Endodermal cell (in vitro differentiated cells): ENCODE measurements around the gene ZNF611. TPM values are rescaled to one million over a fixed set of nuclear protein-coding genes. Genes with fewer than 3 reads are reported as not detected.
A peak's percentile ranks its signal among the peaks of the same experiment; 100 is the strongest.

Experiments
- DNase-seq: peaks from one replicate; pipeline ENCODE4 v3.0.0-alpha.2; 2017
- H3K27ac ChIP-seq: 2 replicates; pipeline ENCODE4 v1.5.1; 2013; ENCODE audit warnings: mild to moderate bottlenecking, low read depth, low read length, moderate library complexity
- H3K27me3 ChIP-seq: 2 replicates; pipeline ENCODE4 v1.6.1; 2013; ENCODE audit warnings: mild to moderate bottlenecking, low read length, moderate library complexity; ENCODE audit not compliant: insufficient read depth, control insufficient read depth, poor library complexity, severe bottlenecking
- H3K36me3 ChIP-seq: 2 replicates; pipeline ENCODE4 v1.7.0; 2013; ENCODE audit warnings: mild to moderate bottlenecking, low read length, moderate library complexity; ENCODE audit not compliant: control insufficient read depth, insufficient read depth
- H3K4me1 ChIP-seq: one replicate; pipeline ENCODE4 v1.7.0; 2013; ENCODE audit warnings: low read length; ENCODE audit not compliant: control insufficient read depth, insufficient read depth
- H3K4me3 ChIP-seq: 2 replicates; pipeline ENCODE4 v1.5.1; 2013; ENCODE audit warnings: mild to moderate bottlenecking, low read length, moderate library complexity
- H3K9ac ChIP-seq: 2 replicates; pipeline ENCODE4 v1.6.1; 2013; ENCODE audit warnings: mild to moderate bottlenecking, low read length, moderate library complexity; ENCODE audit not compliant: poor library complexity, severe bottlenecking; ENCODE audit errors: extremely low read depth
- H3K9me3 ChIP-seq: 2 replicates; pipeline ENCODE4 v1.6.1; 2013; ENCODE audit warnings: mild to moderate bottlenecking, low read length, moderate library complexity; ENCODE audit not compliant: control insufficient read depth
- H3K27ac Mint-ChIP-seq: 2 replicates; pipeline ENCODE4 v1.8.0; 2020; ENCODE audit warnings: mixed read lengths
- H3K27me3 Mint-ChIP-seq: 2 replicates; pipeline ENCODE4 v1.8.0; 2021; ENCODE audit warnings: mild to moderate bottlenecking, mixed read lengths; ENCODE audit not compliant: insufficient read depth
- H3K36me3 Mint-ChIP-seq: 2 replicates; pipeline ENCODE4 v1.8.0; 2020; ENCODE audit warnings: low read depth, mixed read lengths
- H3K4me1 Mint-ChIP-seq: 2 replicates; pipeline ENCODE4 v1.8.0; 2020; ENCODE audit warnings: mixed read lengths
- H3K4me3 Mint-ChIP-seq: 2 replicates; pipeline ENCODE4 v1.8.0; 2020; ENCODE audit warnings: mild to moderate bottlenecking, moderate library complexity, mixed read lengths
- H3K9me3 Mint-ChIP-seq: 2 replicates; pipeline ENCODE4 v1.8.0; 2020; ENCODE audit warnings: mild to moderate bottlenecking, mixed read lengths
- WGBS, 2 experiments: methylation state at CpG; one replicate each; pipeline versions ENCODE4 v1.1.5 to v1.1.7; 2013; ENCODE audit warnings: missing lambda C conversion rate in 2 of 2, mixed read lengths in 1 of 2; ENCODE audit not compliant: insufficient coverage in 1 of 2, insufficient read length in 1 of 2; 5-methylcytosine and 5-hydroxymethylcytosine counted together
- total RNA-seq, 2 donors: library from RNA; stranded (reverse); fragmentation: NEBNext Ultra II Directional in 1 of 2; extraction: Animal tissue kit (Norgen Biotek cat#: 25700) in 1 of 2; gene quantifications; 2 replicates in 1 of 2; 3 replicates in 1 of 2; pipeline ENCODE4 v1.2.1, GENCODE V29; 2021
- TF ChIP-seq, protein P1 (sequence below): fragments of 200-600 bp; sonication (generic); conservative IDR thresholded peaks from 2 replicates; pipeline ENCODE4 v1.5.0; 2021; ENCODE audit warnings: antibody characterized with exemption, mild to moderate bottlenecking

ZNF611 gene
- total RNA-seq, 2 donors from 2014 or later, result 96.9 to 136 TPM

DNA sequence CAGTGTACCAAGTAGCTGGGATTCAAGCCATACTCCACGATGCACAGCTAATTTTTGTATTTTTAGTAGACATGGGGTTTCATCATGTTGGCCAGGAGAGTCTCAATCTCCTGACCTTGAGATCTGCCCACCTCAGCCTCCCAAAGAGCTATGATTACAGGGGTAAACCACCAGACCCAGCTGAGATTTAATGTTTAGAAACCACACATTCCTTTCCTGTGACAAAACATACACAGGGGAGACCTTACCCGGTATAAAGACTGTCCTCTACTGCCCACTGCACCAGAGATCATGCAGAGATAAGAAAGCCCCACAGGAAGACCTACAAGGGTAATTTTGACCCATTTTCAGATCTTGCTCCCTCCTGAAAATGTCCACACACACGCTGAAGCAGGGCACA lies 73.9 kb downstream of the ZNF611 start:
- no peak overlapping the region for H3K9ac ChIP-seq
- Mint-ChIP-seq H3K27me3 (no peaks in the 10 kb centered on the region), H3K4me1 (peaks cover 30% of the 10 kb centered on the region), H3K9me3 (peaks cover 1% of the 10 kb centered on the region), H3K27ac (no peak overlapping the region), H3K36me3 (peaks cover 67% of the 10 kb centered on the region), H3K4me3 (no peak overlapping the region)
- peaks cover 7% of the 10 kb centered on the region for H3K9me3 ChIP-seq
- WGBS, 2 experiments, result 13 to 73% methylated on average over 1 to 3 of the region's 3 CpGs
- no peaks in the 10 kb centered on the region for H3K4me1 ChIP-seq
- DNase-seq, result no peak
- TF ChIP-seq, protein P1, sequence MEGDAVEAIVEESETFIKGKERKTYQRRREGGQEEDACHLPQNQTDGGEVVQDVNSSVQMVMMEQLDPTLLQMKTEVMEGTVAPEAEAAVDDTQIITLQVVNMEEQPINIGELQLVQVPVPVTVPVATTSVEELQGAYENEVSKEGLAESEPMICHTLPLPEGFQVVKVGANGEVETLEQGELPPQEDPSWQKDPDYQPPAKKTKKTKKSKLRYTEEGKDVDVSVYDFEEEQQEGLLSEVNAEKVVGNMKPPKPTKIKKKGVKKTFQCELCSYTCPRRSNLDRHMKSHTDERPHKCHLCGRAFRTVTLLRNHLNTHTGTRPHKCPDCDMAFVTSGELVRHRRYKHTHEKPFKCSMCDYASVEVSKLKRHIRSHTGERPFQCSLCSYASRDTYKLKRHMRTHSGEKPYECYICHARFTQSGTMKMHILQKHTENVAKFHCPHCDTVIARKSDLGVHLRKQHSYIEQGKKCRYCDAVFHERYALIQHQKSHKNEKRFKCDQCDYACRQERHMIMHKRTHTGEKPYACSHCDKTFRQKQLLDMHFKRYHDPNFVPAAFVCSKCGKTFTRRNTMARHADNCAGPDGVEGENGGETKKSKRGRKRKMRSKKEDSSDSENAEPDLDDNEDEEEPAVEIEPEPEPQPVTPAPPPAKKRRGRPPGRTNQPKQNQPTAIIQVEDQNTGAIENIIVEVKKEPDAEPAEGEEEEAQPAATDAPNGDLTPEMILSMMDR, result no peak
- H3K36me3 ChIP-seq, result peaks cover 83% of the 10 kb centered on the region
- no peaks in the 10 kb centered on the region for H3K27me3 ChIP-seq
- no peak overlapping the region for H3K27ac ChIP-seq
- H3K4me3 ChIP-seq, result no peak overlapping the region

DNA sequence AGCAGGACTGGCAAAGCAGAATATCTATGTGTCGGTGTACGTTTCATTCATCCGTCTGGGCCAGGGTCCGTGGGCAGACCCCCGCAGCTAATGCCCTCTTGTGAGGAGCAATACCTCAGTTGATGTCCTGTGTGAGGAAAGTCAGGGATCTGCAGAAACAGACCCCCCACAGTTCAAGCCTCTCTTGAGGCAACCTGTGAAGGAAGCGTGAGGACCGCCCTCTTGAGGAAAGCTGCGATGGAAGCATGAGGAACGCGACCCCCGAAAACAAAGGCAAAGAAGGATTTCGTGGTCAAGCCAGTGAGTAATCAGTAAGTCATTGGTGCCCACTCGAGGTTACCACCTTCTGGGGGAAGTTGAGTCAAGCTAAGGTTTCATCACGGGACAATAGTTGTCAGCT lies 75.8 kb downstream of the ZNF611 start:
- Histone ChIP-seq H3K9ac (no peak overlapping the region), H3K9me3 (peaks cover 7% of the 10 kb centered on the region), H3K27me3 (no peaks in the 10 kb centered on the region), H3K36me3 (peaks cover 92% of the 10 kb centered on the region), H3K4me3 (no peak overlapping the region), H3K4me1 (no peaks in the 10 kb centered on the region), H3K27ac (no peak overlapping the region)
- no peak for DNase-seq
- TF ChIP-seq, protein P1, result peak; percentile 35
- Mint-ChIP-seq H3K27ac (peak overlapping the region; percentile 89), H3K9me3 (peaks cover 1% of the 10 kb centered on the region), H3K4me3 (no peak overlapping the region), H3K27me3 (no peaks in the 10 kb centered on the region), H3K4me1 (peaks cover 16% of the 10 kb centered on the region), H3K36me3 (peaks cover 73% of the 10 kb centered on the region)
- 80 to 89% methylated on average over 11 to 14 of the region's 14 CpGs for WGBS, 2 experiments

DNA sequence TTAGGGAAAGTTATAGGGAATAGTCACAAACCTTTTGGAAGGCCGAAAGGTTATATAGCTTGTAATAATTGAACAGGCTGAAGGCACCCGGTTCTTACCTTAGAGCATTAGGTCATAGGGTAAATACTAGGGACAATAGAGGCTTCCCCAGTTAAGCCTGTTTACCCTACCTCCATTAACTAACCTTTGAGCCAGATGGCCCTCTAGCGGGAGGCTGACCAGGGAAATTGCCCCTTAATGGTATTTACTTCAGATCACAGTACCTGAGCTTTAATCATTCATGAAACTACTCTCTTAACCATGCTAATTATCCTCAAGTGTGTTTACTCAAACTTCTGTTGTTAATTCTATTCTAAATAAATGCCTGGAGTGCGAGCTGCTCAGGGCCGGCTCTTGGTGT lies 76.2 kb downstream of the ZNF611 start:
- Histone ChIP-seq H3K27me3 (no peaks in the 10 kb centered on the region), H3K27ac (no peak overlapping the region), H3K9ac (no peak overlapping the region), H3K4me1 (no peaks in the 10 kb centered on the region), H3K9me3 (peaks cover 7% of the 10 kb centered on the region), H3K36me3 (peaks cover 95% of the 10 kb centered on the region), H3K4me3 (peak overlapping the region; percentile 0)
- TF ChIP-seq, protein P1, result peak; percentile 70
- Mint-ChIP-seq H3K27me3 (no peaks in the 10 kb centered on the region), H3K36me3 (peaks cover 77% of the 10 kb centered on the region), H3K4me3 (no peak overlapping the region), H3K9me3 (peaks cover 1% of the 10 kb centered on the region), H3K4me1 (peaks cover 16% of the 10 kb centered on the region), H3K27ac (peak overlapping the region; percentile 89)
- DNase-seq, result no peak
- 70 to 93% methylated on average over 4 to 5 of the region's 5 CpGs for WGBS, 2 experiments
